GM23338 (cell line): ENCODE measurements around the gene TCF7L2. TPM values are rescaled to one million over a fixed set of nuclear protein-coding genes. Genes with fewer than 3 reads are reported as not detected.
A peak's percentile ranks its signal among the peaks of the same experiment; 100 is the strongest.

Source experiments
- ATAC-seq: fragments of 200-7000 bp; cut with Tn5 transposase; 3 replicates; pipeline ENCODE4 v1.9.1; 2020
- DNase-seq: peaks from one replicate; pipeline ENCODE4 v3.0.0-alpha.2; 2015; ENCODE audit warnings: low spot score
- H2AFZ ChIP-seq: fragments of 200-600 bp; sonication (generic); 2 replicates; pipeline ENCODE4 v1.8.0; 2016; ENCODE audit warnings: antibody characterized with exemption, mild to moderate bottlenecking, moderate library complexity
- H3F3A ChIP-seq: fragments of 200-600 bp; sonication (generic); replicated peaks from 2 replicates; pipeline ENCODE4 v1.8.0; 2017; ENCODE audit warnings: antibody characterized with exemption, mixed run types, low read depth
- H3K27ac ChIP-seq: fragments of 200-600 bp; sonication (generic); 2 replicates; pipeline ENCODE4 v1.6.1; 2016; ENCODE audit warnings: low read depth
- H3K27me3 ChIP-seq: fragments of 200-600 bp; sonication (generic); 2 replicates; pipeline ENCODE4 v1.8.0; 2016; ENCODE audit warnings: mild to moderate bottlenecking, mixed run types, moderate library complexity; ENCODE audit not compliant: insufficient read depth
- H3K36me3 ChIP-seq: fragments of 200-600 bp; sonication (generic); 2 replicates; pipeline ENCODE4 v1.8.0; 2016; ENCODE audit warnings: mild to moderate bottlenecking; ENCODE audit not compliant: insufficient read depth
- H3K4me1 ChIP-seq: fragments of 200-600 bp; sonication (generic); 2 replicates; pipeline ENCODE4 v1.8.0; 2016; ENCODE audit warnings: mild to moderate bottlenecking, moderate library complexity; ENCODE audit not compliant: insufficient read depth
- H3K4me2 ChIP-seq: fragments of 200-600 bp; sonication (generic); 2 replicates; pipeline ENCODE4 v1.7.1; 2017; ENCODE audit warnings: mixed run types
- H3K4me3 ChIP-seq: fragments of 200-600 bp; sonication (generic); 2 replicates; pipeline ENCODE4 v1.6.1; 2016; ENCODE audit warnings: mixed run types
- H3K79me2 ChIP-seq: fragments of 200-600 bp; sonication (generic); replicated peaks from 2 replicates; pipeline ENCODE4 v1.8.0; 2017; ENCODE audit warnings: mild to moderate bottlenecking; ENCODE audit not compliant: insufficient read depth
- H3K9me2 ChIP-seq: fragments of 200-600 bp; sonication (generic); 2 replicates; pipeline ENCODE4 v1.8.0; 2017; ENCODE audit not compliant: insufficient read depth
- H4K20me1 ChIP-seq: fragments of 200-600 bp; sonication (generic); replicated peaks from 2 replicates; pipeline ENCODE4 v1.8.0; 2017; ENCODE audit warnings: mild to moderate bottlenecking; ENCODE audit not compliant: insufficient read depth
- H3K27ac Mint-ChIP-seq: 2 replicates; pipeline ENCODE4 v1.8.0; 2020; ENCODE audit warnings: inconsistent platforms, mild to moderate bottlenecking, moderate library complexity, mixed read lengths
- H3K27me3 Mint-ChIP-seq: 3 replicates; pipeline ENCODE4 v1.8.0; 2022; ENCODE audit warnings: low read depth, mild to moderate bottlenecking, moderate library complexity, mixed read lengths, inconsistent platforms; ENCODE audit not compliant: insufficient read depth, poor library complexity
- H3K36me3 Mint-ChIP-seq: 3 replicates; pipeline ENCODE4 v1.8.0; 2021; ENCODE audit warnings: low read depth, mild to moderate bottlenecking, inconsistent platforms, moderate library complexity, mixed read lengths
- H3K4me1 Mint-ChIP-seq: 3 replicates; pipeline ENCODE4 v1.8.0; 2020; ENCODE audit warnings: mild to moderate bottlenecking, inconsistent platforms, mixed read lengths
- H3K4me3 Mint-ChIP-seq: 3 replicates; pipeline ENCODE4 v1.8.0; 2021; ENCODE audit warnings: moderate library complexity, mild to moderate bottlenecking, inconsistent platforms, mixed read lengths
- H3K9me3 Mint-ChIP-seq: 3 replicates; pipeline ENCODE4 v1.8.0; 2020; ENCODE audit warnings: moderate library complexity, mild to moderate bottlenecking, inconsistent platforms, mixed read lengths
- CREB1 ChIP-seq: fragments of 250-450 bp; sonication (Bioruptor Pico); IDR thresholded peaks from 2 replicates; pipeline ENCODE4 v1.5.0; 2020; ENCODE audit warnings: low read depth, mild to moderate bottlenecking, moderate library complexity
- CTCF ChIP-seq, 2 experiments: fragments of 200-600 bp in 1 of 2; sonication (generic) in 1 of 2; conservative IDR thresholded peaks; 2 replicates each; pipeline versions ENCODE4 v1.5.1 to v1.6.1; 2016 to 2017; ENCODE audit warnings: antibody characterized with exemption in 2 of 2, low read depth in 2 of 2, mild to moderate bottlenecking in 2 of 2, moderate library complexity in 1 of 2
- NANOG ChIP-seq: IDR thresholded peaks from 2 replicates; pipeline ENCODE4 v1.6.1; 2016; ENCODE audit warnings: antibody characterized with exemption, borderline replicate concordance
- ZNF114 ChIP-seq: fragments of 250-450 bp; sonication (Bioruptor Pico); IDR thresholded peaks from 2 replicates; pipeline ENCODE4 v1.5.0; 2020; ENCODE audit warnings: mild to moderate bottlenecking, moderate library complexity
- ZNF462 ChIP-seq: fragments of 250-450 bp; sonication (Bioruptor Pico); IDR thresholded peaks from 2 replicates; pipeline ENCODE4 v1.5.0; 2020; ENCODE audit warnings: mild to moderate bottlenecking, moderate library complexity
- polyA plus RNA-seq: library from polyadenylated mRNA; unstranded; fragments of >200 nt; fragmentation: Nextera tagmentation; extraction: Ambion mirVana; gene quantifications from 2 replicates; pipeline ENCODE4 v1.2.1, GENCODE V29; 2016
- total RNA-seq: library from RNA; depleted of rRNA; stranded (reverse); fragments of >200 nt; shearing (Covaris generic); gene quantifications from 2 replicates; pipeline ENCODE4 v1.2.3, GENCODE V29; 2014

TCF7L2 gene
- total and polyA plus RNA-seq, 2 experiments from 2014 or later, result 32.2 to 80.8 TPM

- Mint-ChIP-seq H3K36me3 (no peaks in the 10 kb centered on the region), H3K4me1 (peaks cover 79% of the 10 kb centered on the region), H3K9me3 (no peaks in the 10 kb centered on the region), H3K27me3 (peaks cover 2% of the 10 kb centered on the region), H3K4me3 (no peak overlapping the region), H3K27ac (no peak overlapping the region)
- no peak overlapping the region for H3K27ac ChIP-seq
- H2AFZ ChIP-seq, result no peak overlapping the region
- H3K79me2 ChIP-seq, result peaks cover 95% of the 10 kb centered on the region
- peaks cover 63% of the 10 kb centered on the region for H4K20me1 ChIP-seq
- H3K9me2 ChIP-seq, result no peaks in the 10 kb centered on the region
- no peaks in the 10 kb centered on the region for H3K27me3 ChIP-seq
- no peak for TF ChIP-seq ZNF114
- TF ChIP-seq CTCF (conservative IDR thresholded peaks at IDR 0.05; ENCODE audit: low read depth in 2 of 2), result no peak
- TF ChIP-seq ZNF462 (CRISPR knock-in tag), result no peak
- no peak for TF ChIP-seq NANOG
- TF ChIP-seq CREB1 (CRISPR knock-in tag), result no peak
- ATAC-seq (no peak), DNase-seq (no peak)
- H3K4me3 ChIP-seq, result no peak overlapping the region
- H3K36me3 ChIP-seq, result no peaks in the 10 kb centered on the region
- 0 out of 2 replicates have a peak overlapping the region, but pooled peaks have one; percentile 1 for H3K4me2 ChIP-seq
- 0 out of 2 replicates have a peak, but pooled peaks cover 1% of the 10 kb centered on the region for H3F3A ChIP-seq
- H3K4me1 ChIP-seq, result peaks cover 83% of the 10 kb centered on the region
Observed at GRCh38 chr10:113122947-113123346, 172.9 kb downstream of the TCF7L2 start.
